Right ventricle myocardium superior (tissue), 1 donor: ENCODE data around the gene CXCL17. TPM values are rescaled to one million over a fixed set of nuclear protein-coding genes. Genes with fewer than 3 reads are reported as not detected.

Source experiments
- ATAC-seq: fragments of 200-7000 bp; cut with Tn5 transposase; one replicate; pipeline ENCODE4 v1.9.1; 2020; ENCODE audit warnings: mild to moderate bottlenecking; ENCODE audit not compliant: poor library complexity
- DNase-seq: peaks from one replicate; pipeline ENCODE4 v3.0.0-alpha.2; 2020
- intact Hi-C: fragments of 100-400 bp; cut with DNase I; formaldehyde crosslinking; loops from one replicate; pipeline ENCODE4 v1.11.2; 2022
- total RNA-seq: library from RNA; stranded (reverse); fragmentation: NEBNext Ultra II Directional; extraction: Animal tissue kit (Norgen Biotek cat#: 25700); gene quantifications from one replicate; pipeline ENCODE4 v1.2.1, GENCODE V29; 2021
- donor health status: DM: no; HTN: yes; CAD: no; lungs with severe emphysema.

CXCL17 gene
- total RNA-seq, 1 donor from 2014 or later = not detected

GRCh38 chr19:42431486-42431885 is 11.3 kb downstream of the CXCL17 start:
- intact Hi-C loops = no loop called here
- no peak for ATAC-seq

GRCh38 chr19:42428676-42429075 is 14.1 kb downstream of the CXCL17 start:
- intact Hi-C loops = no loop called here
- no peak for ATAC-seq

More at GRCh38 chr19:42431486-42431885, 11.3 kb downstream of the CXCL17 start:
- no peak for DNase-seq

DNA sequence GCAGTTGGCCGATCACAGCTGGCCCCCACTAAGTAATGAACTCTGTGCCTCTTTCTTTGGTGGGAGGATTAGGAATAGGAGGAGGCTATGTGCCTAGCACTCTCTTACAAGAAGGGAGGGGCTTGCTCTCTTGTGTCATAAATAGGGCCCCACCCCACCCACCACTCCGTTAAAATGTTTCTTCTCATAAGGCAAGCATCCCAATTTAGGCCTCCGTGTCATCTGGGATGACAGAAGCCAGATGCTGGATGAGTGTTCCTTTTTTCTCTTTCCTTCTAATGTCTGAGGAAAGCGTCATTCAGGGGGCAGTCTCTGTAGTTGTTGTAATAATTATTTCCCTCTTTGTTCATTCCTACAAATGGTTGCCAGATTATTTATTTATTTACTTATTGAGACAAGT is 15.4 kb downstream of the CXCL17 start, which contains the start of gene LIPE:
TSS of gene LIPE (minus strand) at position 76 of the 400 bp plus-strand sequence. CDS start 239 bp downstream, outside the sequence.
- intact Hi-C loops = no loop called here
- DNase-seq (no peak), ATAC-seq (no peak)

More at GRCh38 chr19:42428676-42429075, 14.1 kb downstream of the CXCL17 start:
- no peak for DNase-seq

DNA sequence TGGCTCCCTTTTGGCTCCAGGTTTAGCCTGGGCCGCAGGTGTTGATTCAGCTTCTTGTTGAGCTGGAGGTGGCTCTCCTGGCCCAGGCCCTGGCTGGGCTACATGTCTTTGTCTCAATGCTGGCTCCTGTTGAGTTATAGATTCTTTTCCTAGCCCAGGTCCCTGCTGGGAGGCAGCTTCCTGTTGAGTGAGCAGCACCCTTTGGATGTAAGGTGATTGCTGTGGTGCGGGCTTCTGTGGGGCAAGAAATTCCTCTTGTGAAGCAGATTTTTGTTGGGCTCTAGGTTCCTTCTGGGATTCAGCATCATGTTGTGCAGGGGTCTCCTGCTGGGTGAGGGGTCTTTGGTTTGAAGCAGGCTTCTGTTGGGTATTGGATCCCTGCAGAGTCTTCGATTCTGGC is 16.1 kb downstream of the CXCL17 start:
- no peak for ATAC-seq
- intact Hi-C loops = no loop called here
- DNase-seq = no peak

DNA sequence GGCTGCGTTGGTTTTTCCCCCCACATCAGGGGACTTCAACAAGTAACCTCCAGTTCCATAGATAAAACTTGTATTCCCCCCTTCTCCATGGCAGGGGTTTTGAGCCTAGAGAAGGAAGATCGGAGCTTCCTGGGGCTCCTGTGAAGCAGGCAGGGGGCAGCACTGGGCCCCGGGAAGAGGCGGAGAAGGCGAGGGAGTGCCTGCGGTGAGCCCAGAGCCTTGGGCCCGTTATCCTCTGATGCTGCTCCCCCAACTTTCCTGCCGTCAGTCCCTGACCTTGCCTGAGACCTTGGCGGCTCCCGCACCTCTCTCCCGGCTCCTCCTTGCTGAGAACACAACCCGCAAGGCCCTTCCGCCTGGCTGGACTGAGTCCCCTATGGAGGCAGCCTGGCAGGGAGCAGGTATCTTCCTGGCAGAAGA is 18.0 kb downstream of the CXCL17 start:
- intact Hi-C loops = no loop called here
- DNase-seq (no peak), ATAC-seq (no peak)

DNA sequence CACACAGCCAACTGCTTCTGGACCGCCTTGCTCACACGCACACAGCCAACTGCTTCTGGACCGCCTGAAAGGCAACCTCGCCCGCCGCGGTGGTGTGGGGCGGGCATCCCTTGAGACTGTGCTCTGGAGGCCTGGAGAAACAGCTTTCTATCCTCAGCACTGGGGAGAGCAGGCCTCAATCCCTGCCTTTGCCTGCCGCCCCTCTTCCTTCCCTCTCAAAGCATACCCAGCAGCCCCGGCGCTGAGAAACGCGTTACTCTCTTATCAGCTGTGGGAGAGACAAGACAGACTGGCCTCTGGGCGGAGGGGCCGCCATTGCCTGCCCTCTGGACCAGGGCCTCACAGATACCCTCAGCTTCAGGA is 18.4 kb downstream of the CXCL17 start:
- ATAC-seq (no peak), DNase-seq (no peak)
- intact Hi-C loops = no loop called here

- ATAC-seq = peak; percentile 89
- intact Hi-C loops = no loop called here
- DNase-seq = peak; percentile 93
These were observed 19.0 kb downstream of the CXCL17 start for GRCh38 chr19:42423462-42424344.

DNA sequence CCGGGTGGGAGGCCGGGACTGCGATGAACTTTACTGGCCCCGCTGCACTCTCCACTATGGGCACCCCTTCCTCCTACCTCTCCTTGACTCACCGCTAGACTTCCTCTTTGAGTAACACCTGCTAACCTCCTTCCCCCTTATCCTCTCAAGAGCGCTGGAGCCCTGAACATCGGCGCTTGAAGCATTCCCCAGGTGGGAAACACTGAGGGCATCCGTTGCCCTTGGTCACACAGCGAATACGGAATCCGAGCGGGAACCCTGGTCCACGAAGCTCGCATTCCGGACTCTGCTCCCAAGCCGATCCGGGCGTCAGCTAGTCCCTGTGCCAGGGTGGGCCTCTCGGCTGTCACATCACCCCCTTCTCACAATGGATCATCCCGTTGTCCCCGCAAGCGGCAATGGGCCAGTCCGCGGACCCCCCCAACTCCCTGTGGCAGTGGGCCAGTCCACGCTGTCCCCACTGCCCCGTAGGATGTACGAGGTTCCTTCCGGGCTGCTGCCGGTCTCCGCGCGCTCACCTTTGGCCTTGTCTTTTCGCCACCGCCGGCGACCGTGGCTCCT is 19.8 kb downstream of the CXCL17 start:
- DNase-seq = no peak
- peak; percentile 18 for ATAC-seq
- intact Hi-C loops = no loop called here

GRCh38 chr19:42422092-42422900 is 20.4 kb downstream of the CXCL17 start:
- DNase-seq (no peak), ATAC-seq (peak; percentile 62)
- intact Hi-C loops = no loop called here

DNA sequence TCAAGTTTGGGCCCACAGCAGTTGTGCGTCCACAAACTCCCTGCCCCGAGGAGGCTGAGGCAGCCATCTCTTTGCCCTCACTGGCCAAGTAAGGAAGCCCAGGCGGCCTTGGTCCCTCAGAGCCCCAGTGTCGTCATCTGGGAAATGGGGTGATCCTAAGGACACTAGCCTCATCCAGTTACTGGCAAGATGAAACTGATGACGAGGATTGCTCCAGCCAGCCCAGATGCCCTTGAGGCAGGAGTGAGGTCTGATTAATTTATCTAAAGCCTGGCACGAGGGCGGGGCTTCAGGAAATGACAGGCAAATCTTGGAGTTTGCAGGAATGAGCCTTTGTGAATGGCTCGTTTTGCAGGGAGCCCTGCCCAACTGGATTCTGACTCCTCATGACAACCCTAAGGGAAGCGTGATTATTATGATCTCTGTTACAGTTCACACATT is 21.1 kb downstream of the CXCL17 start:
- ATAC-seq = peak; percentile 20
- intact Hi-C loops = no loop called here
- peak; percentile 71 for DNase-seq

DNA sequence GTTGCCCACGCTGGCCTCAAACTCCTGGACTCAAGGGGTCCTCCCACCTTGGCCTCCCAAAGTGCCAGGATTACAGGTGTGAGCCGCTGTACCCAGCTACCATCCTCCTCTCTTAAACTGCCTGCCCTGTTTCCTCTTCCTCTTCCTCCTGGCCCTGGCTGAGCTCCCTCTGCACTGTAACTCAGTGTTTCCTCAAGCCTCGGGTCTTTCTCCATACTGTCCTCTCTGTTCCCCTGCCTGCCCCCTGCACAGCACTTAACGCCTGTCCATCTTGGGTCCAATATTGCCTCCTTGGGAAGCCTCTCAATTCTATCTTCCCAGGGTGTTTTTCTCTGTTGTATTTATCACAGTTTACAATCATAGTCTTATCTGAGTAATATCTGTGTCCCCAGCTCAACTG is 21.6 kb downstream of the CXCL17 start:
- no peak for ATAC-seq
- DNase-seq = no peak
- intact Hi-C loops = no loop called here

DNA sequence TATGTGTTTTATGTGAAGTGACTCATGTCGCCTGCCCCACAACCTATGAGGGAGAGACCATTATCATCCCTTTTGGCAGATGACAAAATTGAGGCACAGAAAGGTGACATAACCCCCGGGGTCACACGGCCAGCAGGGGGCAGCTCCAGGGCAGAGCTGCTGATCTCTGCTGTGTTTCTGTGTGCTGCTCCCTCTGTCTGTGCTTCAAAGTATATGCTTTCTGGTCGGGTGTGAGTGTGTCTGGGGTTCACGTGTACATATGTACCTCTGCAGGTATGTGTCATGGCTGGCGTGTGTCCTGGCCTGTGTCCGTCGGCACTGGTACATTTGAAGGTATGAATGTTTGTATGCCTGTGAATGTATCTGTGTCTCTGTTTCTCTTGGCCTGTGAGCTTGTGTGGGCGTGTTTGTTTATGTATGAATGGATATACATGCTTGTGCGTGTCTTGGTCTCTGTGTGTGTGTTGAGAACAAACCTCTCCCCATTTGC is 22.6 kb downstream of the CXCL17 start:
- intact Hi-C loops = no loop called here
- peak; percentile 69 for DNase-seq
- ATAC-seq = no peak

DNA sequence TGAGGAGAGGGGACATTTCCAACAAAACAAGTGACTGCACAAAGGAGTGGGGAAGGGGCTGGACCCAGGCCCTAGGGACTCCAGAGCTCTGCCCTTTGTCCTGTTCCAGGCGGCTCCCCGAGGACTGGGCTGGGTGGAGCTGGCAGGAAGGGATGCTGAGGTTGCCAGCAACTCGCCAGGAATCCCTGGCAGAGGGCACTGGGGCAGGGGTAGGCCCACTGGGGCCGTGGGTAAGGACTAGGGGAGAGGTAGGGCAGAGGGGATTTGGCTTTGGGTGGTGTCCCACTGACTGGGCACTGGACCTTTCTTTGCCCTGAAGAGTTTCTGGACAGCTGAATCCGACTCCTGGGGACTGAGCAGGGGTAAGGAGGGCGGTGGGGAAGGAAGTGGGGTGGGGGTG is 23.4 kb downstream of the CXCL17 start:
- intact Hi-C loops = no loop called here
- ATAC-seq (peak; percentile 32), DNase-seq (peak; percentile 70)

GRCh38 chr19:42412661-42413076 is 30.1 kb downstream of the CXCL17 start:
- DNase-seq (peak; percentile 72), ATAC-seq (peak; percentile 77)
- intact Hi-C loops = no loop called here

DNA sequence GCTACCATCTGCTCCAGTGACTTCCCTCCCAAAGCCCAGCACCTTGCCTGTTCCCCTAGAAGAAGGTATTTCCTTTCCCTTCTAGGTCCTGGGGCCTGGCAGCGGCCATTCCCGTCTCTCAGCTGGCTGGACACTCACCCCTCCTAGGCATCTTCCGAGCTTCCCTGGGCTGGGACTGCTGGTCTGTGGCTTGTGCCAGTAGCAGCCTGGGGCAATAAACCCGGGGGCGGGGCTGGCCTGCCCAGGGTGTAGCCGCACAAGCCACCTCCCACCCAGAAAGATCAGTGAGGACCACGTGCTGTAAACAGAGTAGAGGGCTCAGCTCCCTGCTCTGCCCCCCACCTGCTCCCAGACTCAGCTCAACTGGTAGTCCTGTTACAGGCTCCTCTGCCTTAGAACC is 30.5 kb downstream of the CXCL17 start:
- intact Hi-C loops = no loop called here
- ATAC-seq = peak; percentile 8
- peak; percentile 55 for DNase-seq

DNA sequence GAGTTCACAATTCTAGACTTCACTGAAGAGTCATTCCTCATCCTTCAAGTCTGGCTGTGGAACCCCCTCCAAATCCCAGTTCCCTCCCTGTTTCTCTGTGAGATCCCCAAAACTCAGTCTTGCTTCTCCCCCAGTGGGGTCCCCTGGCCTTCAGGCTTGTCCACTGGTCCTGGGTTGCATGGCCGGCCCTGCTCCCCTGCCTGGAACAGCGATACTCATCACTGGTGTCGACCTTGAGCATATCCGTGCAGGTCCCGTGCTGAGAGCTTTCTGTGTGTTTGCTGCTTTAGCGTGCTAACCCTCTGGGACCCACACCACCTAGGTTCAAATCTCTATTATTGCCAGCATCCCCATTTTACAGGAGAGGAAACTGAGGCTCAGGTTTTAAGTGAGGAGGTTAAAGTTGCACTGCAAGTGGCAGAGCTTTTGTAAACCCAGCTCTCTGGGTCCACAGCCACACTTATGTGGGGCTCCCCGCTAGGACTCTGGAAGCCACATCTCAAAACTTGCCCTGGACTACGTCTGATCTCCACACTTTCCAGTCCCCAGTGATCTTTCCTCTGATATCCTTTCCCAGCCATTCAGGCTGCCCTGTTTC is 31.1 kb downstream of the CXCL17 start:
- DNase-seq = no peak
- intact Hi-C loops = no loop called here

DNA sequence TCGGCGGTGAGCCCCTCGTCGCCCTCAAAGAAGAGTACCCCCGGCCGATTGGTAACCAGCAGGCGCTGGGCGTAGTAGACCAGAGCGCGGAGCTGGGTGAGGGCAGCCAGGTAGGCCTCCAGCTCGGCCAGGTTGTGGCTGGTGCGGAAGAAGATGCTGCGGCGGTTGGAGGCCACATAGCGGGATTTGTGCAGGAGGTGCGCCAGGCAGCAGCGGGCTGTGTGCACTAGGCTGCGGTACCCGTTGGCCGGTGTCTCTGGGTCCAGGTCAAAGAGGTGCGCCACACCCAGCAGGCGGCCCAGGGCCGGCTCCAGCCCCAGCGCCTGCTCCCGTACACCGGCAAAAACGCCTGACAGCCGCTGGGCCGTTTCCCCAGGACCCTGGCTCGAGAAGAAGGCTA is 32.4 kb downstream of the CXCL17 start:
- intact Hi-C loops = no loop called here
- ATAC-seq (no peak), DNase-seq (no peak)

More for the DNA sequence above, 31.1 kb downstream of the CXCL17 start:
- ATAC-seq = no peak

DNA sequence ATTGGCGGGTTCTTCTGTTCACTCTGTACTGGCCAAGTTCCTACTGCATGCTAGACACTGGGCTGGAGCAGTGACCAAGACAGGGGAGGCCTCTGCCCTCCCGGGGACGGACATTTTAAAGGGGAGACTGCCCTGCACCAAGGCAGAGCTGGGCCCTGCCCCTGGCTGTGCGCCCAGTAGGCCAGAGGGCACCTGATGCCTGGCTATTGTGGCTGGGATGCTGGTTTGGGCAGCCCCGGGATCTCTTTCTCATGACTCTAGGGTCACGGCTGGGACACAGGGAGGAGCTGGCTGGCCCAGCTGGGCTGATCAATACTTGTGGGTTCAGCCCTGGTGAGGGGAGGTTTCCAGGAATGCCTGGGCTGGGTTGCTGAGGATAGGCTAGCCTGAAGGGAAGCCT is 33.3 kb downstream of the CXCL17 start:
- DNase-seq = peak; percentile 73
- intact Hi-C loops = no loop called here
- peak; percentile 69 for ATAC-seq

GRCh38 chr19:42407816-42408175 is 35.0 kb downstream of the CXCL17 start:
- ATAC-seq = no peak
- DNase-seq = no peak
- intact Hi-C loops = no loop called here
